ENCODE measurements around the gene RPS6KA2.

Gene RPS6KA2

GRCh38 chr6:166450167-166450873 is 176.7 kb downstream of the RPS6KA2 start:
- TF ChIP-seq CTCF (conservative IDR thresholded peaks at IDR 0.05; ENCODE audit: low read depth): no peak
- POLR2A ChIA-PET (ENCODE audit: low non-redundant PET): no interaction called here
- CTCF ChIA-PET: no interaction called here
- H3K27ac ChIP-seq: no peak overlapping the region
- no peak for DNase-seq (ENCODE audit: low spot score)

GRCh38 chr6:166449641-166450040 is 177.4 kb downstream of the RPS6KA2 start:
- TF ChIP-seq CTCF (conservative IDR thresholded peaks at IDR 0.05; ENCODE audit: low read depth): no peak
- no peak for DNase-seq (ENCODE audit: low spot score)
- ChIA-PET CTCF (no interaction called here), POLR2A (ENCODE audit: low non-redundant PET) (no interaction called here)
- no peak overlapping the region for H3K27ac ChIP-seq

GRCh38 chr6:166449036-166449435 is 178.0 kb downstream of the RPS6KA2 start:
- no peak overlapping the region for H3K27ac ChIP-seq
- no peak for TF ChIP-seq CTCF (conservative IDR thresholded peaks at IDR 0.05; ENCODE audit: low read depth)
- no peak for DNase-seq (ENCODE audit: low spot score)
- POLR2A ChIA-PET (ENCODE audit: low non-redundant PET): no interaction called here
- CTCF ChIA-PET: no interaction called here

- ChIA-PET POLR2A (ENCODE audit: low non-redundant PET) (no interaction called here), CTCF (interaction anchor here (0.6 kb wide), 3 partner anchors 189 to 576 kb away, joined by 3 to 4 read pairs (median 3); no protein-coding TSS in a partner anchor)
- DNase-seq (ENCODE audit: low spot score): no peak
- no peak for TF ChIP-seq CTCF (conservative IDR thresholded peaks at IDR 0.05; ENCODE audit: low read depth)
- no peak overlapping the region for H3K27ac ChIP-seq
Measured at GRCh38 chr6:166448432-166448831, 178.6 kb downstream of the RPS6KA2 start.

GRCh38 chr6:166446567-166447065 is 180.4 kb downstream of the RPS6KA2 start:
- no peak overlapping the region for H3K27ac ChIP-seq
- ChIA-PET CTCF (no interaction called here), POLR2A (ENCODE audit: low non-redundant PET) (no interaction called here)
- TF ChIP-seq CTCF (conservative IDR thresholded peaks at IDR 0.05; ENCODE audit: low read depth): no peak
- no peak for DNase-seq (ENCODE audit: low spot score)

GRCh38 chr6:166446146-166446545 is 180.9 kb downstream of the RPS6KA2 start:
- TF ChIP-seq CTCF (conservative IDR thresholded peaks at IDR 0.05; ENCODE audit: low read depth): no peak
- ChIA-PET CTCF (no interaction called here), POLR2A (ENCODE audit: low non-redundant PET) (no interaction called here)
- no peak for DNase-seq (ENCODE audit: low spot score)
- H3K27ac ChIP-seq: no peak overlapping the region

Data from RWPE1 (cell line).